Spleen (tissue), 7 donors: ENCODE measurements around the gene KCNK6.

Experiments used
- POLR2A ChIP-seq, 3 donors: fragments of 450-650 bp; IDR thresholded peaks; one replicate each; pipeline ENCODE4 v1.5.1; 2017; ENCODE audit warnings: antibody characterized with exemption in 3 of 3, mild to moderate bottlenecking in 1 of 3
- POLR2AphosphoS5 ChIP-seq, 3 donors: sonication (generic); formaldehyde crosslinking; IDR thresholded peaks; one replicate each; pipeline ENCODE4 v1.5.1; 2017; ENCODE audit warnings: antibody characterized with exemption in 3 of 3
- TF ChIP-seq, protein P1 (sequence below), 11 experiments: fragments of 200-600 bp in 7 of 11; fragments of 450-650 bp in 4 of 11; sonication (generic) in 4 of 11; IDR thresholded peaks in 8 of 11; conservative IDR thresholded peaks in 3 of 11; 1 replicate in 7 of 11; 2 replicates in 4 of 11; pipeline versions ENCODE4 v1.4.0 to v1.8.0; 2016 to 2021; ENCODE audit warnings: antibody characterized with exemption in 11 of 11, inconsistent platforms in 4 of 11, mild to moderate bottlenecking in 1 of 11
- donor health status: DM: no; HTN: no; CAD: no; lungs with moderate emphysema.
- donor health status: DM: no; HTN: no; CAD: no.
- donor health status: DM: no; HTN: no; CAD: no.

DNA sequence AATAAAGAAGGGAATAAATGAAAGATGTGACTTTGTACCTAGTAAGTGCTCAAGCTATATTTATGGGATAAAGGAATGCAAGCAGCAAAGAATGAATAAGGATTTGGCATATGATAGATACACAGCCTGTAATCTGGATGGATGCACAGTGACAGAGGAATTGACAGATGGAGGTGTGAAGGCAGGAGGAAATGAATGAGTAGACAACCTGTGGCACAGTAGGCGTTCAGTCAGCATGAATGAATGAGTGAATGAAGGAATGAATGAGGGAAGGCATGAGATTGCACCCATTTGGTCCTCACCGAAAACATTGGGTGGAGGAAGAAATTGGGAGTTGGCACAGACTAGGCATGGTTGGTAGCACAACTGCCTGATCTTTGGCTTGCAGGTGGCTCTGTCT, 49.9 kb downstream of the KCNK6 start:
- TF ChIP-seq, protein P1, sequence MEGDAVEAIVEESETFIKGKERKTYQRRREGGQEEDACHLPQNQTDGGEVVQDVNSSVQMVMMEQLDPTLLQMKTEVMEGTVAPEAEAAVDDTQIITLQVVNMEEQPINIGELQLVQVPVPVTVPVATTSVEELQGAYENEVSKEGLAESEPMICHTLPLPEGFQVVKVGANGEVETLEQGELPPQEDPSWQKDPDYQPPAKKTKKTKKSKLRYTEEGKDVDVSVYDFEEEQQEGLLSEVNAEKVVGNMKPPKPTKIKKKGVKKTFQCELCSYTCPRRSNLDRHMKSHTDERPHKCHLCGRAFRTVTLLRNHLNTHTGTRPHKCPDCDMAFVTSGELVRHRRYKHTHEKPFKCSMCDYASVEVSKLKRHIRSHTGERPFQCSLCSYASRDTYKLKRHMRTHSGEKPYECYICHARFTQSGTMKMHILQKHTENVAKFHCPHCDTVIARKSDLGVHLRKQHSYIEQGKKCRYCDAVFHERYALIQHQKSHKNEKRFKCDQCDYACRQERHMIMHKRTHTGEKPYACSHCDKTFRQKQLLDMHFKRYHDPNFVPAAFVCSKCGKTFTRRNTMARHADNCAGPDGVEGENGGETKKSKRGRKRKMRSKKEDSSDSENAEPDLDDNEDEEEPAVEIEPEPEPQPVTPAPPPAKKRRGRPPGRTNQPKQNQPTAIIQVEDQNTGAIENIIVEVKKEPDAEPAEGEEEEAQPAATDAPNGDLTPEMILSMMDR (IDR thresholded peaks at IDR 0.05 in 8 of 11, conservative IDR thresholded peaks at IDR 0.05 in 3 of 11) = no peak
- TF ChIP-seq POLR2A (IDR thresholded peaks at IDR 0.05) (no peak), POLR2AphosphoS5 (IDR thresholded peaks at IDR 0.05) (no peak)
